DMS53 treated with DMSO at 0.1 percent for 48 hours (cell line): ENCODE data around the gene CENPF.
"Not testable (repeated sequence)": the region's sequence is repeated elsewhere in the genome, so short reads cannot be mapped to it uniquely, and the experiment has no call there.

ENCODE experiments used
- DNase-seq: peaks from one replicate; lab custom pipeline; 2025; ENCODE audit not compliant: unreplicated experiment; lab: John Stamatoyannopoulos, UW

The CENPF gene

GRCh38 chr1:214602764-214603657 lies at the start of gene CENPF:
Gene CENPF (plus strand): TSS chr1:214603195. CDS start chr1:214613755, 10,560 bp downstream.
- peak; percentile 99 for DNase-seq

GRCh38 chr1:214557952-214558735 lies 44.9 kb upstream of the CENPF start:
- DNase-seq, result no peak

- DNase-seq, result no peak
These were observed 39.1 kb upstream of the CENPF start for GRCh38 chr1:214563881-214564280.

- no peak for DNase-seq
These were observed 37.7 kb upstream of the CENPF start for GRCh38 chr1:214565310-214565709.

GRCh38 chr1:214566158-214567104 lies 36.6 kb upstream of the CENPF start:
- no peak for DNase-seq

GRCh38 chr1:214567481-214567980 lies 35.5 kb upstream of the CENPF start:
- no peak for DNase-seq

- no peak for DNase-seq
These were observed 34.7 kb upstream of the CENPF start for GRCh38 chr1:214568328-214568727.

GRCh38 chr1:214569357-214570004 lies 33.5 kb upstream of the CENPF start:
- no peak for DNase-seq

GRCh38 chr1:214570442-214570841 lies 32.6 kb upstream of the CENPF start:
- no peak for DNase-seq

- no peak for DNase-seq
These were observed 31.7 kb upstream of the CENPF start for GRCh38 chr1:214571281-214571680.

- DNase-seq, result no peak
These were observed 29.3 kb upstream of the CENPF start for GRCh38 chr1:214573386-214574318.

- no peak for DNase-seq
These were observed 28.2 kb upstream of the CENPF start for GRCh38 chr1:214574598-214575411.

GRCh38 chr1:214576120-214576519 lies 26.9 kb upstream of the CENPF start:
- not testable (repeated sequence) for DNase-seq

GRCh38 chr1:214579183-214579582 lies 23.8 kb upstream of the CENPF start:
- DNase-seq, result no peak

- no peak for DNase-seq
These were observed 21.2 kb upstream of the CENPF start for GRCh38 chr1:214581785-214582184.

- no peak for DNase-seq
These were observed 20.6 kb upstream of the CENPF start for GRCh38 chr1:214582289-214582891.

GRCh38 chr1:214583113-214583512 lies 19.9 kb upstream of the CENPF start:
- DNase-seq, result no peak
